LNCAP (cell line): ENCODE results near the gene ABCA7.

ENCODE experiments used
- TF ChIP-seq, protein P1 (sequence below): fragments of 450-650 bp; IDR thresholded peaks from 2 replicates; pipeline ENCODE4 v1.5.1; 2017; ENCODE audit warnings: mild to moderate bottlenecking

The ABCA7 gene

DNA sequence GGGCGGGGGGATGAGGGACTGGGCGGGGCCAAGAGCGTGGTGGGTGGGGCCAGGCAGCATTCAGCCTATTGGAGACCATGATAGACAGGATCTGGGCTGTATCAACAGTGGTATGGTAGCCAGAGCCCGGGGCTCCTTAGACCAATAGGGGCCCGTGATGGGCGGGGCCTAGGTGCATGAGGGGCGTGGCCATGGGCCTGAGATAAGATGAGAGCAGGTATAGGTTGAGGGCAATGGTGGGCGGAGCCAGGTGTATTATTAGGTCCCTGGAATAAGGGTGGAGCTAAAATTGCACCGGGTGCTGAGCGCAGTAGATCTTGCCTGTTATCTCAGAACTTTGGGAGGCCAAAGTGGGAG, 5.3 kb downstream of the ABCA7 start:
- TF ChIP-seq, protein P1, sequence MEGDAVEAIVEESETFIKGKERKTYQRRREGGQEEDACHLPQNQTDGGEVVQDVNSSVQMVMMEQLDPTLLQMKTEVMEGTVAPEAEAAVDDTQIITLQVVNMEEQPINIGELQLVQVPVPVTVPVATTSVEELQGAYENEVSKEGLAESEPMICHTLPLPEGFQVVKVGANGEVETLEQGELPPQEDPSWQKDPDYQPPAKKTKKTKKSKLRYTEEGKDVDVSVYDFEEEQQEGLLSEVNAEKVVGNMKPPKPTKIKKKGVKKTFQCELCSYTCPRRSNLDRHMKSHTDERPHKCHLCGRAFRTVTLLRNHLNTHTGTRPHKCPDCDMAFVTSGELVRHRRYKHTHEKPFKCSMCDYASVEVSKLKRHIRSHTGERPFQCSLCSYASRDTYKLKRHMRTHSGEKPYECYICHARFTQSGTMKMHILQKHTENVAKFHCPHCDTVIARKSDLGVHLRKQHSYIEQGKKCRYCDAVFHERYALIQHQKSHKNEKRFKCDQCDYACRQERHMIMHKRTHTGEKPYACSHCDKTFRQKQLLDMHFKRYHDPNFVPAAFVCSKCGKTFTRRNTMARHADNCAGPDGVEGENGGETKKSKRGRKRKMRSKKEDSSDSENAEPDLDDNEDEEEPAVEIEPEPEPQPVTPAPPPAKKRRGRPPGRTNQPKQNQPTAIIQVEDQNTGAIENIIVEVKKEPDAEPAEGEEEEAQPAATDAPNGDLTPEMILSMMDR, result no peak

DNA sequence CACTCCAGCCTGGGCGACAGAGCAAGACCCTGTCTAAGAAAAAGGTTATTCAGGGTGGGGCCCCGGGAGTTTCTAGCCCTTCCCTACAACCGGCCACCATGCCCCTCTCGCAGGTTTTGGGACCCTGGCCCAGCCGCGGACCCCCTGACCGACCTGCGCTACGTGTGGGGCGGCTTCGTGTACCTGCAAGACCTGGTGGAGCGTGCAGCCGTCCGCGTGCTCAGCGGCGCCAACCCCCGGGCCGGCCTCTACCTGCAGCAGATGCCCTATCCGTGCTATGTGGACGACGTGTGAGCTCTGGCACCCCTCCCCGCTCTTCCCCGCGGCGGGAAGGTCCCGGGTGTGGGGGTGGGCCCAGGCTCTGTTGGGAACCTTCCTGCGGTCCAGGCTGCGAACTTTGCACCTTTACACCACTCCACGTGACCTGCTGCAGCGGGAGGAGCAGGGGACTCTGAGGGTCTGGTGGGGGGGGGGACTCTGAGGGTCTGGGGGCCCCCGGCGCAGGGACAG, 6.3 kb downstream of the ABCA7 start:
- TF ChIP-seq, protein P1, result no peak

DNA sequence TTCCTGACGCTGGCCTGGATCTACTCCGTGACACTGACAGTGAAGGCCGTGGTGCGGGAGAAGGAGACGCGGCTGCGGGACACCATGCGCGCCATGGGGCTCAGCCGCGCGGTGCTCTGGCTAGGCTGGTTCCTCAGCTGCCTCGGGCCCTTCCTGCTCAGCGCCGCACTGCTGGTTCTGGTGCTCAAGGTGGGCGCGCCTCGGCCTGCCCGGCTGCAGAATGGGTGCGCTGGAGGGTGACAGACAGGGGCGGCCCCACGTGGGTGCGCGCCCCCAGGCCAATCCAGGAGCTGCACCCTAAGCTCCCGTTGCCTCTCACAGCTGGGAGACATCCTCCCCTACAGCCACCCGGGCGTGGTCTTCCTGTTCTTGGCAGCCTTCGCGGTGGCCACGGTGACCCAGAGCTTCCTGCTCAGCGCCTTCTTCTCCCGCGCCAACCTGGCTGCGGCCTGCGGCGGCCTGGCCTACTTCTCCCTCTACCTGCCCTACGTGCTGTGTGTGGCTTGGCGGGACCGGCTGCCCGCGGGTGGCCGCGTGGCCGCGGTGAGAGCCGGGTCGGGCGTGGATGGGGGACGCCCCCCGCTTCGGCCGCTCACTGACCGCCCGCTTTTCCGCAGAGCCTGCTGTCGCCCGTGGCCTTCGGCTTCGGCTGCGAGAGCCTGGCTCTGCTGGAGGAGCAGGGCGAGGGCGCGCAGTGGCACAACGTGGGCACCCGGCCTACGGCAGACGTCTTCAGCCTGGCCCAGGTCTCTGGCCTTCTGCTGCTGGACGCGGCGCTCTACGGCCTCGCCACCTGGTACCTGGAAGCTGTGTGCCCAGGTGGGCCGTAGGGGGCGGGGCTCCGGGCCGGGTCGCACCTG, 7.2 kb downstream of the ABCA7 start:
- TF ChIP-seq, protein P1, result no peak

DNA sequence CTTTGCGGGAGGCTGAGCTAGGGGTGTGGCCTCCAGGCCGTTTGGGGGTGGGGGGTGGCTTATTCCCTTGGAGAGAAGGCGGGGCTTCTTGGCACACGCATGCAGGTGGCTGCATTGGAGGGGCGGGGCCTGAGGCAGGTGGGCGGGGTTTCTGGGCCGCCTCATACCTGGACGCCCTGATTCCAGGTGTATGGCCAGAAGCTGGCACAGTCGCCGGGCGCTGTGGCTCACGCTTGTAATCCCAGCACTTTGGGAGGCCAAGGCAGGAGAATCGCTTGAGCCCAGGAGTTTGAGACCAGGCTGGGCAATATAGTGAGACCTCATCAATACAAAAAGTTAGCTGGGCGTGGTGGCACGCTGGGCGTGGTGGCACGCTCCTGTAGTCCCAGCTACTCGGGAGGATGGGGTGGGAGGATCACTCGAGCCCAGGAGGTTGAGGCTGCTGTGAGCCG, 7.8 kb downstream of the ABCA7 start:
- TF ChIP-seq, protein P1, result no peak

DNA sequence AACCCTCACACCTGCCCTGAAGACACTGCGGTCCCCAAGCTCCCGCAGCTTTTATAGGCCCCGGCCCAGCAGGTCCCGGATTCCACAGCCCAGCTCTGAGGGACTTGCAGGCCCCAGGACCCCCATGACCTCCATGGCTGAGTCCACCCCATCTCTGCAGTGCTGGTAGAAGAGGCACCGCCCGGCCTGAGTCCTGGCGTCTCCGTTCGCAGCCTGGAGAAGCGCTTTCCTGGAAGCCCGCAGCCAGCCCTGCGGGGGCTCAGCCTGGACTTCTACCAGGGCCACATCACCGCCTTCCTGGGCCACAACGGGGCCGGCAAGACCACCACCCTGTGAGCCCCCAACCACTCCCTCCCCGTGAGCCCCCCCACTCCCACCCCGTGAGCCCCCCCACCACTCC, 9.2 kb downstream of the ABCA7 start:
- TF ChIP-seq, protein P1, result no peak

DNA sequence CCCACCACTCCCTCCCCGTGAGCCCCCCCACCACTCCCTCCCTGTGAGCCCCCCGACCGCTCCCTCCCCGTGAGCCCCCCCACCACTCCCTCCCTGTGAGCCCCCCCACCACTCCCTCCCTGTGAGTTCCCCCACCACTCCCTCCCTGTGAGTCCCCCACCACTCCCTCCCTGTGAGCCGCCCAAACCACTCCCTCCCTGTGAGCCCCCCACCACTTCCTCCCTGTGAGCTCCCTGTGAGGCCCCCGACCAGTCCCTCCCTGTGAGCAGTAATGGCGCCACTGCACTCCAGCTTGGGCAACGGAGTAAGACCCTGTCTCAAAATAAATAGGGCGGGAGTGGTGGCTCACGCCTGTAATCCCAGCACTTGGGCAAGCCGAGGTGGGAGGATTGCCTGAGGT, 9.9 kb downstream of the ABCA7 start:
- TF ChIP-seq, protein P1, result no peak

DNA sequence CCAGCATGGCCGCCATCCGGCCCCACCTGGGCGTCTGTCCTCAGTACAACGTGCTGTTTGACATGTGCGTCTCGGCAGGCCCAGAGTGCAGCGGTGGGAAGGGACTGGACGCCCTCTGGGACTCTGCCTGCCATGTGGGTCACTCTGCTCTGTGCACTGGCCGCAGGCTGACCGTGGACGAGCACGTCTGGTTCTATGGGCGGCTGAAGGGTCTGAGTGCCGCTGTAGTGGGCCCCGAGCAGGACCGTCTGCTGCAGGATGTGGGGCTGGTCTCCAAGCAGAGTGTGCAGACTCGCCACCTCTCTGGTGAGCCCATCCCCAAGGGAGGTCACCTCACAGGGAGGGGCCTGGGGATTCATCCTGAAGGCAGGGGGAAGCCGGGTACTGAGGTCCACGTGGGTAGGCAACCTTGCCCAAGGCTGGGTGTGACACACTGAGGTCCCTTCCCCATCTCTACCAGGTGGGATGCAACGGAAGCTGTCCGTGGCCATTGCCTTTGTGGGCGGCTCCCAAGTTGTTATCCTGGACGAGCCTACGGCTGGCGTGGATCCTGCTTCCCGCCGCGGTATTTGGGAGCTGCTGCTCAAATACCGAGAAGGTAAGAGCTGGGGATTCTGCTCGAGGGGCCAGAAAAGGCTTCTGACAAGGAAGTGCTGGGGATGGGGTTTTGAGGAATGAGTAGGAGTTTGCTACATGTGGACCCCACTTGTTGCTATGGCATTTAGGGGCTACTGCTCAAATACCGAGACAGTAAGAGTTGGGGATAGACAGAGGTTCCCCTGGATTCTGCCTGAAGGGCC, 11.3 kb downstream of the ABCA7 start:
- TF ChIP-seq, protein P1, result no peak
